ENCODE data around the gene KLK10. TPM values are rescaled to one million over a fixed set of nuclear protein-coding genes. Genes with fewer than 3 reads are reported as not detected.

Gene KLK10
- total RNA-seq, 4 donors from 2014 or later = not detected

- intact Hi-C loops (cut with DNase I) = no loop called here
- no peak overlapping the region for H3K27ac ChIP-seq (replicated peaks in 1 of 4)
- H3K4me1 ChIP-seq = no peaks in the 10 kb centered on the region
- TF ChIP-seq CTCF (IDR thresholded peaks at IDR 0.05) (no peak), EP300 (IDR thresholded peaks at IDR 0.05) (no peak), POLR2AphosphoS5 (IDR thresholded peaks at IDR 0.05) (no peak), POLR2A (IDR thresholded peaks at IDR 0.05; ENCODE audit: low read depth) (no peak)
- no peak overlapping the region for H3K4me3 ChIP-seq
- H3K36me3 ChIP-seq = no peaks in the 10 kb centered on the region
- H3K9me3 ChIP-seq = no peaks in the 10 kb centered on the region
- no peak for DNase-seq (ENCODE audit: extremely low spot score)
- peaks cover 0 to 82% (median 10%) of the 10 kb centered on the region in 4 donors for H3K27me3 ChIP-seq
- 35% methylated on average over 14 of the region's 14 CpGs for WGBS
These were observed 7.8 kb upstream of the KLK10 start for GRCh38 chr19:51027126-51027806.

- Histone ChIP-seq H3K27ac (replicated peaks in 1 of 4) (no peak within 1 kb of the TSS), H3K36me3 (no peaks in the 10 kb centered on the region), H3K4me1 (no peaks in the 10 kb centered on the region), H3K9me3 (no peaks in the 10 kb centered on the region), H3K27me3 (peaks cover 0 to 86% (median 10%) of the 10 kb centered on the region in 4 donors), H3K4me3 (no peak within 1 kb of the TSS)
- 80% methylated on average over 6 of the region's 11 CpGs for WGBS
- TF ChIP-seq POLR2AphosphoS5 (IDR thresholded peaks at IDR 0.05) (no peak), EP300 (IDR thresholded peaks at IDR 0.05) (no peak), POLR2A (IDR thresholded peaks at IDR 0.05; ENCODE audit: low read depth) (no peak), CTCF (IDR thresholded peaks at IDR 0.05) (no peak)
- intact Hi-C loops (cut with DNase I) = no loop called here
- no peak for DNase-seq (ENCODE audit: extremely low spot score)
These were observed 7.0 kb upstream of the KLK10 start, which contains the start of gene KLK11 for GRCh38 chr19:51026554-51026831. TSS of gene KLK11 (minus strand) at chr19:51026616. CDS start at chr19:51025631, 985 bp downstream.

- H3K27me3 ChIP-seq = peaks cover 0 to 88% (median 10%) of the 10 kb centered on the region in 4 donors
- no peak for DNase-seq (ENCODE audit: extremely low spot score)
- H3K9me3 ChIP-seq = no peaks in the 10 kb centered on the region
- no peak overlapping the region for H3K4me3 ChIP-seq
- no peaks in the 10 kb centered on the region for H3K36me3 ChIP-seq
- TF ChIP-seq EP300 (IDR thresholded peaks at IDR 0.05) (no peak), POLR2A (IDR thresholded peaks at IDR 0.05; ENCODE audit: low read depth) (no peak), CTCF (IDR thresholded peaks at IDR 0.05) (no peak), POLR2AphosphoS5 (IDR thresholded peaks at IDR 0.05) (no peak)
- intact Hi-C loops (cut with DNase I) = no loop called here
- no peak overlapping the region for H3K27ac ChIP-seq (replicated peaks in 1 of 4)
- 56% methylated on average over 14 of the region's 18 CpGs for WGBS
- no peaks in the 10 kb centered on the region for H3K4me1 ChIP-seq
These were observed 6.5 kb upstream of the KLK10 start for GRCh38 chr19:51025809-51026553.

- H3K9me3 ChIP-seq = no peaks in the 10 kb centered on the region
- H3K36me3 ChIP-seq = no peaks in the 10 kb centered on the region
- no peak overlapping the region for H3K4me3 ChIP-seq
- WGBS = 80% methylated on average over 5 of the region's 6 CpGs
- H3K27ac ChIP-seq (replicated peaks in 1 of 4) = no peak overlapping the region
- TF ChIP-seq CTCF (IDR thresholded peaks at IDR 0.05) (no peak), POLR2A (IDR thresholded peaks at IDR 0.05; ENCODE audit: low read depth) (no peak), POLR2AphosphoS5 (IDR thresholded peaks at IDR 0.05) (no peak), EP300 (IDR thresholded peaks at IDR 0.05) (no peak)
- H3K27me3 ChIP-seq = peaks cover 0 to 90% (median 10%) of the 10 kb centered on the region in 4 donors
- H3K4me1 ChIP-seq = no peaks in the 10 kb centered on the region
- intact Hi-C loops (cut with DNase I) = no loop called here
- DNase-seq (ENCODE audit: extremely low spot score) = no peak
These were observed 5.9 kb upstream of the KLK10 start for GRCh38 chr19:51025401-51025800.

All from esophagus muscularis mucosa (tissue), 4 donors.